Measurements from ENCODE around the gene ANO7. TPM values are rescaled to one million over a fixed set of nuclear protein-coding genes. Genes with fewer than 3 reads are reported as not detected.

Gene ANO7
- total and polyA plus RNA-seq, 2 of the 13 experiments (the other 11 are each of a cell fraction or from before 2014, with no cell fraction given), result 4.1 to 4.9 TPM

DNA sequence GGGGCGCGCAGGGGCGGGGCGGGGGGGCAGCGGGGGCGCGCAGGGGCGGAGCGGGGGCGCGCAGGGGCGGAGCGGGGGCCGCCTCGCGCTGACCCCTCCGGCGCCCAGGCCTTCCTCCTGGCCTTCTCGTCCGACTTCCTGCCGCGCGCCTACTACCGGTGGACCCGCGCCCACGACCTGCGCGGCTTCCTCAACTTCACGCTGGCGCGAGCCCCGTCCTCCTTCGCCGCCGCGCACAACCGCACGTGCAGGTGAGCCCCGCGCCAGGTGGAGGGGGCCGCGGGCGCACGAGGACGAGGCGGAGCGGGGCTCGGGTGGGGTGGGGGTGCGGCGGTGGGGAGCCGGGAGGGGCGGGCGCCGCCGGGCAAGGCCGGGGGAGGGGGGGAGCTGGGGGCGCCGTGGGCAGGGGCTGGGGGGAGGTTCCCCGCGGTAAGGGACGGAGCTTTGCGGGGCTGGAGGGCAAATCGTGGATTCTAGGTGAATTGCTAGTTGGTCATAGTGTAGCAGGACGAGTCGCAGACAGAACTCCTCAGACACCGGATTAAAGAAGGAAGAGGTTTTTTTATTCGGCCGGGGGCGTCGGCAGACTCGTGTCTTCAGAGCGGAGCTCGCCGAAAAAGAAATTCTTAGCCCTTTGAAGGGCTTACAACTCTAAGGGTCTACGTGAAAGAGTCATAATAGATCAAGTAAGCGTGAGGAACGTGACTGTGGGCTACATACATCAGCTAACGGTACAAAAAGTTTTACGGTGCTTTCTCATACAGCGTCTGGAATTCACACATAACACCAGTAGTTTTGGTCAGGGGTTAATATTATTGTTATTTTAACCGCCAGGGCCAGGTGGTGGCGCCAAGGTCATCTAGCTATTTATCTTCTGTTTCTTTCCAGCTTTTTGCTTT is 29.9 kb downstream of the ANO7 start (continued):
- TF ChIP-seq, protein P1, sequence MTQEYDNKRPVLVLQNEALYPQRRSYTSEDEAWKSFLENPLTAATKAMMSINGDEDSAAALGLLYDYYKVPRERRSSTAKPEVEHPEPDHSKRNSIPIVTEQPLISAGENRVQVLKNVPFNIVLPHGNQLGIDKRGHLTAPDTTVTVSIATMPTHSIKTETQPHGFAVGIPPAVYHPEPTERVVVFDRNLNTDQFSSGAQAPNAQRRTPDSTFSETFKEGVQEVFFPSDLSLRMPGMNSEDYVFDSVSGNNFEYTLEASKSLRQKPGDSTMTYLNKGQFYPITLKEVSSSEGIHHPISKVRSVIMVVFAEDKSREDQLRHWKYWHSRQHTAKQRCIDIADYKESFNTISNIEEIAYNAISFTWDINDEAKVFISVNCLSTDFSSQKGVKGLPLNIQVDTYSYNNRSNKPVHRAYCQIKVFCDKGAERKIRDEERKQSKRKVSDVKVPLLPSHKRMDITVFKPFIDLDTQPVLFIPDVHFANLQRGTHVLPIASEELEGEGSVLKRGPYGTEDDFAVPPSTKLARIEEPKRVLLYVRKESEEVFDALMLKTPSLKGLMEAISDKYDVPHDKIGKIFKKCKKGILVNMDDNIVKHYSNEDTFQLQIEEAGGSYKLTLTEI (CRISPR knock-in tag; conservative IDR thresholded peaks at IDR 0.05), result no peak
- TF ChIP-seq, protein P2, sequence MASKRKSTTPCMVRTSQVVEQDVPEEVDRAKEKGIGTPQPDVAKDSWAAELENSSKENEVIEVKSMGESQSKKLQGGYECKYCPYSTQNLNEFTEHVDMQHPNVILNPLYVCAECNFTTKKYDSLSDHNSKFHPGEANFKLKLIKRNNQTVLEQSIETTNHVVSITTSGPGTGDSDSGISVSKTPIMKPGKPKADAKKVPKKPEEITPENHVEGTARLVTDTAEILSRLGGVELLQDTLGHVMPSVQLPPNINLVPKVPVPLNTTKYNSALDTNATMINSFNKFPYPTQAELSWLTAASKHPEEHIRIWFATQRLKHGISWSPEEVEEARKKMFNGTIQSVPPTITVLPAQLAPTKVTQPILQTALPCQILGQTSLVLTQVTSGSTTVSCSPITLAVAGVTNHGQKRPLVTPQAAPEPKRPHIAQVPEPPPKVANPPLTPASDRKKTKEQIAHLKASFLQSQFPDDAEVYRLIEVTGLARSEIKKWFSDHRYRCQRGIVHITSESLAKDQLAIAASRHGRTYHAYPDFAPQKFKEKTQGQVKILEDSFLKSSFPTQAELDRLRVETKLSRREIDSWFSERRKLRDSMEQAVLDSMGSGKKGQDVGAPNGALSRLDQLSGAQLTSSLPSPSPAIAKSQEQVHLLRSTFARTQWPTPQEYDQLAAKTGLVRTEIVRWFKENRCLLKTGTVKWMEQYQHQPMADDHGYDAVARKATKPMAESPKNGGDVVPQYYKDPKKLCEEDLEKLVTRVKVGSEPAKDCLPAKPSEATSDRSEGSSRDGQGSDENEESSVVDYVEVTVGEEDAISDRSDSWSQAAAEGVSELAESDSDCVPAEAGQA (IDR thresholded peaks at IDR 0.05; ENCODE audit: low read depth), result peak; percentile 46; the same call in 1 of the 2 replicates
- TF ChIP-seq, protein P2 (CRISPR knock-in tag; IDR thresholded peaks at IDR 0.05; ENCODE audit: borderline replicate concordance), result no peak; the same call in 1 of the 2 replicates
- no peak for TF ChIP-seq ZNF615 (CRISPR knock-in tag; IDR thresholded peaks at IDR 0.05; ENCODE audit: borderline replicate concordance)
- TF ChIP-seq ZNF20 (CRISPR knock-in tag; IDR thresholded peaks at IDR 0.05), result no peak
- TF ChIP-seq IRF2 (CRISPR knock-in tag; IDR thresholded peaks at IDR 0.05), result no peak
- TF ChIP-seq PLRG1 (conservative IDR thresholded peaks at IDR 0.05), result no peak
- TF ChIP-seq ATF1 (CRISPR knock-in tag; IDR thresholded peaks at IDR 0.05), result no peak
- TF ChIP-seq, protein P3, sequence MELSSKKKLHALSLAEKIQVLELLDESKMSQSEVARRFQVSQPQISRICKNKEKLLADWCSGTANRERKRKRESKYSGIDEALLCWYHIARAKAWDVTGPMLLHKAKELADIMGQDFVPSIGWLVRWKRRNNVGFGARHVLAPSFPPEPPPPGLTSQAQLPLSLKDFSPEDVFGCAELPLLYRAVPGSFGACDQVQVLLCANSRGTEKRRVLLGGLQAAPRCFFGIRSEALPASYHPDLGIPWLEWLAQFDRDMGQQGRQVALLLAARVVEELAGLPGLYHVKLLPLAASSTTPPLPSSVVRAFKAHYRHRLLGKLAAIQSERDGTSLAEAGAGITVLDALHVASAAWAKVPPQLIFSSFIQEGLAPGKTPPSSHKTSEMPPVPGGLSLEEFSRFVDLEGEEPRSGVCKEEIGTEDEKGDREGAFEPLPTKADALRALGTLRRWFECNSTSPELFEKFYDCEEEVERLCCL (CRISPR knock-in tag; IDR thresholded peaks at IDR 0.05; ENCODE audit: borderline replicate concordance), result 0 out of 2 replicates have a peak, but pooled peaks have one; percentile 46
- 0 out of 2 replicates have a peak, but pooled peaks have one; percentile 43 for TF ChIP-seq ZNF83 (CRISPR knock-in tag; IDR thresholded peaks at IDR 0.05; ENCODE audit: borderline replicate concordance)
- TF ChIP-seq, protein P4, sequence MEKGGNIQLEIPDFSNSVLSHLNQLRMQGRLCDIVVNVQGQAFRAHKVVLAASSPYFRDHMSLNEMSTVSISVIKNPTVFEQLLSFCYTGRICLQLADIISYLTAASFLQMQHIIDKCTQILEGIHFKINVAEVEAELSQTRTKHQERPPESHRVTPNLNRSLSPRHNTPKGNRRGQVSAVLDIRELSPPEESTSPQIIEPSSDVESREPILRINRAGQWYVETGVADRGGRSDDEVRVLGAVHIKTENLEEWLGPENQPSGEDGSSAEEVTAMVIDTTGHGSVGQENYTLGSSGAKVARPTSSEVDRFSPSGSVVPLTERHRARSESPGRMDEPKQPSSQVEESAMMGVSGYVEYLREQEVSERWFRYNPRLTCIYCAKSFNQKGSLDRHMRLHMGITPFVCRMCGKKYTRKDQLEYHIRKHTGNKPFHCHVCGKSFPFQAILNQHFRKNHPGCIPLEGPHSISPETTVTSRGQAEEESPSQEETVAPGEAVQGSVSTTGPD (CRISPR knock-in tag; IDR thresholded peaks at IDR 0.05), result no peak
- 0 out of 2 replicates have a peak, but pooled peaks have one; percentile 11 for TF ChIP-seq FOXK1 (CRISPR knock-in tag; IDR thresholded peaks at IDR 0.05; ENCODE audit: borderline replicate concordance, low read depth)
- TF ChIP-seq U2AF1 (optimal IDR thresholded peaks at IDR 0.05; ENCODE audit: low read depth, low read length), result no peak
- peak; percentile 97 for TF ChIP-seq CENPT (CRISPR knock-in tag; IDR thresholded peaks at IDR 0.05; ENCODE audit: low read depth)
- peak; percentile 92; the same call in 1 of the 2 replicates for TF ChIP-seq ZFYVE20 (CRISPR knock-in tag; IDR thresholded peaks at IDR 0.05; ENCODE audit: borderline replicate concordance, low read depth)
- no peak for TF ChIP-seq PHF20 (CRISPR knock-in tag; IDR thresholded peaks at IDR 0.05)
- peak; percentile 49; the same call in 1 of the 2 replicates for TF ChIP-seq ZNF430 (CRISPR knock-in tag; IDR thresholded peaks at IDR 0.05)
- no peak for TF ChIP-seq EZH2 (conservative IDR thresholded peaks at IDR 0.05; ENCODE audit: low read depth, low read length)
